Neural progenitor cell (in vitro differentiated cells): ENCODE measurements around the gene KLHL11. TPM values are rescaled to one million over a fixed set of nuclear protein-coding genes. Genes with fewer than 3 reads are reported as not detected.
A peak's percentile ranks its signal among the peaks of the same experiment; 100 is the strongest.

Experiments used
- DNase-seq: peaks from one replicate; pipeline ENCODE4 v3.0.0-alpha.2; 2016; ENCODE audit warnings: low spot score
- H2AFZ ChIP-seq: fragments of 200-600 bp; sonication (generic); replicated peaks from 2 replicates; pipeline ENCODE4 v1.6.1; 2016; ENCODE audit warnings: antibody characterized with exemption
- H3F3A ChIP-seq: fragments of 200-600 bp; sonication (generic); 2 replicates; pipeline ENCODE4 v1.6.1; 2016; ENCODE audit warnings: antibody characterized with exemption, low read depth
- H3K27ac ChIP-seq: fragments of 200-600 bp; sonication (generic); 2 replicates; pipeline ENCODE4 v1.5.1; 2016; ENCODE audit warnings: mild to moderate bottlenecking
- H3K27me3 ChIP-seq: fragments of 200-600 bp; sonication (generic); 2 replicates; pipeline ENCODE4 v1.6.1; 2016; ENCODE audit warnings: mild to moderate bottlenecking, moderate library complexity
- H3K36me3 ChIP-seq: fragments of 200-600 bp; sonication (generic); 2 replicates; pipeline ENCODE4 v1.5.1; 2016
- H3K4me1 ChIP-seq: fragments of 200-600 bp; sonication (generic); 2 replicates; pipeline ENCODE4 v1.6.1; 2016; ENCODE audit warnings: mixed run types
- H3K4me2 ChIP-seq: fragments of 200-600 bp; sonication (generic); 2 replicates; pipeline ENCODE4 v1.6.1; 2016
- H3K4me3 ChIP-seq: fragments of 200-600 bp; sonication (generic); 2 replicates; pipeline ENCODE4 v1.5.1; 2016
- H3K79me2 ChIP-seq: fragments of 200-600 bp; sonication (generic); 2 replicates; pipeline ENCODE4 v1.6.1; 2016; ENCODE audit warnings: low read depth
- H3K9ac ChIP-seq: fragments of 200-600 bp; sonication (generic); 2 replicates; pipeline ENCODE4 v1.6.1; 2016
- H3K9me3 ChIP-seq: fragments of 200-600 bp; sonication (generic); 2 replicates; pipeline ENCODE4 v1.5.1; 2016; ENCODE audit warnings: low read depth
- H4K20me1 ChIP-seq: fragments of 200-600 bp; sonication (generic); 2 replicates; pipeline ENCODE4 v1.6.1; 2016; ENCODE audit warnings: low read depth
- H3K27ac Mint-ChIP-seq: 3 replicates; pipeline ENCODE4 v1.8.0; 2021; ENCODE audit warnings: mixed read lengths
- H3K27me3 Mint-ChIP-seq: 2 replicates; pipeline ENCODE4 v1.8.0; 2022; ENCODE audit warnings: low read depth, mild to moderate bottlenecking, inconsistent platforms, moderate library complexity, mixed read lengths; ENCODE audit not compliant: insufficient read depth
- H3K36me3 Mint-ChIP-seq: 3 replicates; pipeline ENCODE4 v1.8.0; 2021; ENCODE audit warnings: mixed read lengths
- H3K4me1 Mint-ChIP-seq: 3 replicates; pipeline ENCODE4 v1.8.0; 2021; ENCODE audit warnings: mixed read lengths
- H3K4me3 Mint-ChIP-seq: 3 replicates; pipeline ENCODE4 v1.8.0; 2021; ENCODE audit warnings: mild to moderate bottlenecking, moderate library complexity, mixed read lengths
- H3K9me3 Mint-ChIP-seq: 3 replicates; pipeline ENCODE4 v1.8.0; 2020; ENCODE audit warnings: mixed read lengths
- CTCF ChIP-seq: fragments of 200-600 bp; sonication (generic); IDR thresholded peaks from 2 replicates; pipeline ENCODE4 v1.5.1; 2017; ENCODE audit warnings: antibody characterized with exemption, mild to moderate bottlenecking
- EZH2 ChIP-seq: fragments of 200-600 bp; sonication (generic); IDR thresholded peaks from 2 replicates; pipeline ENCODE4 v1.6.1; 2017; ENCODE audit warnings: antibody characterized with exemption, mild to moderate bottlenecking, moderate library complexity
- EZH2phosphoT487 ChIP-seq: fragments of 200-600 bp; sonication (generic); IDR thresholded peaks from 2 replicates; pipeline ENCODE4 v1.6.1; 2017; ENCODE audit warnings: antibody characterized with exemption
- total RNA-seq: library from RNA; depleted of rRNA; stranded (reverse); fragments of >200 nt; gene quantifications from 2 replicates; pipeline ENCODE4 v1.2.3, GENCODE V29; 2015; ENCODE audit warnings: low replicate concordance

Gene KLHL11
- total RNA-seq, 1 donor from 2014 or later: 28.5 TPM

GRCh38 chr17:41894791-41895331, 29.6 kb upstream of the KLHL11 start:
- no peak for TF ChIP-seq EZH2phosphoT487
- no peak for TF ChIP-seq EZH2
- no peak for TF ChIP-seq CTCF
- peaks cover 2% of the 10 kb centered on the region for H3K79me2 ChIP-seq
- no peak for DNase-seq
- H3K27ac Mint-ChIP-seq: no peak overlapping the region
- H3K9me3 Mint-ChIP-seq: no peaks in the 10 kb centered on the region
- peaks cover 8% of the 10 kb centered on the region for H4K20me1 ChIP-seq
- H2AFZ ChIP-seq: no peak overlapping the region
- peaks cover 9% of the 10 kb centered on the region for H3K36me3 ChIP-seq
- no peaks in the 10 kb centered on the region for H3K27me3 ChIP-seq
- H3K4me2 ChIP-seq: no peak overlapping the region
- H3K27ac ChIP-seq: peak overlapping the region; percentile 46
- H3K9ac ChIP-seq: no peak overlapping the region
- no peaks in the 10 kb centered on the region for H3K4me1 ChIP-seq
- H3K27me3 Mint-ChIP-seq: peaks cover 6% of the 10 kb centered on the region
- H3K4me3 ChIP-seq: no peak overlapping the region
- H3K4me3 Mint-ChIP-seq: no peak overlapping the region
- peaks cover 10% of the 10 kb centered on the region for H3K4me1 Mint-ChIP-seq
- no peaks in the 10 kb centered on the region for H3K9me3 ChIP-seq
- H3F3A ChIP-seq: peaks cover 6% of the 10 kb centered on the region
- H3K36me3 Mint-ChIP-seq: peaks cover 45% of the 10 kb centered on the region

GRCh38 chr17:41893384-41893783, 28.2 kb upstream of the KLHL11 start:
- Histone ChIP-seq H3K27me3 (no peaks in the 10 kb centered on the region), H3K79me2 (peaks cover 6% of the 10 kb centered on the region), H3K9me3 (no peaks in the 10 kb centered on the region), H4K20me1 (peaks cover 8% of the 10 kb centered on the region), H2AFZ (no peak overlapping the region), H3K4me3 (no peak overlapping the region), H3K27ac (no peak overlapping the region), H3K36me3 (peaks cover 12% of the 10 kb centered on the region), H3F3A (peaks cover 8% of the 10 kb centered on the region), H3K4me2 (no peak overlapping the region), H3K9ac (no peak overlapping the region), H3K4me1 (no peaks in the 10 kb centered on the region)
- no peak for TF ChIP-seq EZH2phosphoT487
- TF ChIP-seq EZH2: no peak
- no peak for DNase-seq
- Mint-ChIP-seq H3K9me3 (no peaks in the 10 kb centered on the region), H3K27me3 (peaks cover 3% of the 10 kb centered on the region), H3K4me1 (peaks cover 10% of the 10 kb centered on the region), H3K27ac (no peak overlapping the region), H3K36me3 (peaks cover 37% of the 10 kb centered on the region), H3K4me3 (no peak overlapping the region)

- Histone ChIP-seq H3K4me3 (no peak overlapping the region), H3K27ac (no peak overlapping the region), H3K27me3 (no peaks in the 10 kb centered on the region), H3K79me2 (peaks cover 6% of the 10 kb centered on the region), H3K4me2 (no peak overlapping the region), H3K9me3 (no peaks in the 10 kb centered on the region), H3F3A (peaks cover 15% of the 10 kb centered on the region), H3K9ac (no peak overlapping the region), H3K36me3 (peaks cover 12% of the 10 kb centered on the region), H3K4me1 (no peaks in the 10 kb centered on the region), H2AFZ (no peak overlapping the region), H4K20me1 (peaks cover 7% of the 10 kb centered on the region)
- Mint-ChIP-seq H3K27me3 (peaks cover 3% of the 10 kb centered on the region), H3K4me3 (no peak overlapping the region), H3K36me3 (peaks cover 39% of the 10 kb centered on the region), H3K27ac (no peak overlapping the region), H3K4me1 (peaks cover 10% of the 10 kb centered on the region), H3K9me3 (no peaks in the 10 kb centered on the region)
- TF ChIP-seq CTCF (no peak), EZH2phosphoT487 (no peak), EZH2 (no peak)
- DNase-seq: no peak
Measured at GRCh38 chr17:41892021-41892376, 26.8 kb upstream of the KLHL11 start.

- H3K27me3 Mint-ChIP-seq: peaks cover 2% of the 10 kb centered on the region
- H3K9me3 Mint-ChIP-seq: no peaks in the 10 kb centered on the region
- no peak overlapping the region for H3K27ac ChIP-seq
- peaks cover 6% of the 10 kb centered on the region for H4K20me1 ChIP-seq
- no peaks in the 10 kb centered on the region for H3K9me3 ChIP-seq
- H3F3A ChIP-seq: peaks cover 21% of the 10 kb centered on the region
- H3K36me3 Mint-ChIP-seq: peaks cover 35% of the 10 kb centered on the region
- no peak overlapping the region for H3K4me3 Mint-ChIP-seq
- TF ChIP-seq EZH2: no peak
- no peak for TF ChIP-seq CTCF
- no peak for TF ChIP-seq EZH2phosphoT487
- peaks cover under 1% of the 10 kb centered on the region for H3K4me1 ChIP-seq
- H3K27me3 ChIP-seq: no peaks in the 10 kb centered on the region
- no peak for DNase-seq
- no peak overlapping the region for H3K4me2 ChIP-seq
- H3K4me3 ChIP-seq: no peak overlapping the region
- no peak overlapping the region for H2AFZ ChIP-seq
- H3K36me3 ChIP-seq: peaks cover 12% of the 10 kb centered on the region
- H3K27ac Mint-ChIP-seq: no peak overlapping the region
- peaks cover 6% of the 10 kb centered on the region for H3K79me2 ChIP-seq
- H3K9ac ChIP-seq: no peak overlapping the region
- peaks cover 11% of the 10 kb centered on the region for H3K4me1 Mint-ChIP-seq
Measured at GRCh38 chr17:41891135-41892020, 26.2 kb upstream of the KLHL11 start.
